Measurements from ENCODE around the gene PLCH1.

- TF ChIP-seq CTCF (IDR thresholded peaks at IDR 0.05) (no peak), EZH2 (IDR thresholded peaks at IDR 0.05) (no peak)
These were observed 354.5 kb downstream of the PLCH1 start for GRCh38 chr3:155390351-155390750.

Data from neural progenitor cell (in vitro differentiated cells).